Thyroid gland (tissue), 4 donors: ENCODE data around the gene SMARCD2.

ENCODE experiments used
- POLR2A ChIP-seq, 2 donors: fragments of 450-650 bp; IDR thresholded peaks; one replicate each; pipeline ENCODE4 v1.6.1; 2017; ENCODE audit warnings: antibody characterized with exemption in 2 of 2, mild to moderate bottlenecking in 2 of 2, moderate library complexity in 1 of 2
- TF ChIP-seq, protein P1 (sequence below), 6 experiments: fragments of 200-600 bp in 3 of 6; fragments of 450-650 bp in 3 of 6; sonication (generic) in 3 of 6; IDR thresholded peaks; one replicate each; pipeline ENCODE4 v1.5.1; 2016 to 2019; ENCODE audit warnings: antibody characterized with exemption in 6 of 6, mild to moderate bottlenecking in 2 of 6, inconsistent platforms in 1 of 6, moderate library complexity in 1 of 6

- TF ChIP-seq POLR2A (IDR thresholded peaks at IDR 0.05) = no peak
- TF ChIP-seq, protein P1, sequence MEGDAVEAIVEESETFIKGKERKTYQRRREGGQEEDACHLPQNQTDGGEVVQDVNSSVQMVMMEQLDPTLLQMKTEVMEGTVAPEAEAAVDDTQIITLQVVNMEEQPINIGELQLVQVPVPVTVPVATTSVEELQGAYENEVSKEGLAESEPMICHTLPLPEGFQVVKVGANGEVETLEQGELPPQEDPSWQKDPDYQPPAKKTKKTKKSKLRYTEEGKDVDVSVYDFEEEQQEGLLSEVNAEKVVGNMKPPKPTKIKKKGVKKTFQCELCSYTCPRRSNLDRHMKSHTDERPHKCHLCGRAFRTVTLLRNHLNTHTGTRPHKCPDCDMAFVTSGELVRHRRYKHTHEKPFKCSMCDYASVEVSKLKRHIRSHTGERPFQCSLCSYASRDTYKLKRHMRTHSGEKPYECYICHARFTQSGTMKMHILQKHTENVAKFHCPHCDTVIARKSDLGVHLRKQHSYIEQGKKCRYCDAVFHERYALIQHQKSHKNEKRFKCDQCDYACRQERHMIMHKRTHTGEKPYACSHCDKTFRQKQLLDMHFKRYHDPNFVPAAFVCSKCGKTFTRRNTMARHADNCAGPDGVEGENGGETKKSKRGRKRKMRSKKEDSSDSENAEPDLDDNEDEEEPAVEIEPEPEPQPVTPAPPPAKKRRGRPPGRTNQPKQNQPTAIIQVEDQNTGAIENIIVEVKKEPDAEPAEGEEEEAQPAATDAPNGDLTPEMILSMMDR (IDR thresholded peaks at IDR 0.05) = no peak
Measured at GRCh38 chr17:63786971-63787711, 55.3 kb downstream of the SMARCD2 start.
